OCI-LY3 (cell line): ENCODE data around the gene BRICD5.

Source experiments
- CTCF ChIP-seq: fragments of 200-600, 300-600 bp; sonication (generic); IDR thresholded peaks from 2 replicates; pipeline ENCODE4 v1.5.1; 2014; ENCODE audit warnings: antibody characterized with exemption, low read length, low read depth
- EZH2phosphoT487 ChIP-seq: fragments of 200-600 bp; shearing (Covaris generic); IDR thresholded peaks from 2 replicates; pipeline ENCODE4 v1.6.1; 2018; ENCODE audit warnings: antibody characterized with exemption, mixed run types, low read depth

GRCh38 chr16:2238150-2238837, 27.6 kb upstream of the BRICD5 start:
- TF ChIP-seq CTCF: no peak
- no peak for TF ChIP-seq EZH2phosphoT487
